ENCODE measurements around the gene GALNS. TPM values are rescaled to one million over a fixed set of nuclear protein-coding genes. Genes with fewer than 3 reads are reported as not detected.

Gene GALNS
- polyA plus RNA-seq, 1 experiment = 11.6 TPM

DNA sequence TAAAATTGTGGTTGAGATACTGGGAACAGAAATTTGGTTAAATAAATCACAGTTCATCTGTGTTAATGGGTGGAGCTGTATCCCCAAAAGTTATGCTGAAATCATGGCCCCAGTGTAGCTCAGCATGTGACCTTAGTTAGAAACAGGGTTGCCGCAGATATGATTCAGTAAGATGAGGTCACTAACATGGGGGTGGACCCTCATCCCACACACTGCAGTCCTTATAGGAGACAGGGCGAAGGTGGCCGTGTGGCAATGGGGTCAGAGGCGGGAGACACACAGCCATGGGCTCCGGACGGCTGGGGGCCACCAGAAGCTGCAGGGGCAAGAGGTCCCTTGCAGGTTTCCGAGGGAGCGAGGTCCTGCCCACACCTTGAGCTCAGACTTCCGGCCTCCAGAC lies 10.7 kb downstream of the GALNS start:
- H3K27me3 ChIP-seq (ENCODE audit: control insufficient read depth, insufficient read depth, low read length) = no peaks in the 10 kb centered on the region
- TF ChIP-seq, protein P1, sequence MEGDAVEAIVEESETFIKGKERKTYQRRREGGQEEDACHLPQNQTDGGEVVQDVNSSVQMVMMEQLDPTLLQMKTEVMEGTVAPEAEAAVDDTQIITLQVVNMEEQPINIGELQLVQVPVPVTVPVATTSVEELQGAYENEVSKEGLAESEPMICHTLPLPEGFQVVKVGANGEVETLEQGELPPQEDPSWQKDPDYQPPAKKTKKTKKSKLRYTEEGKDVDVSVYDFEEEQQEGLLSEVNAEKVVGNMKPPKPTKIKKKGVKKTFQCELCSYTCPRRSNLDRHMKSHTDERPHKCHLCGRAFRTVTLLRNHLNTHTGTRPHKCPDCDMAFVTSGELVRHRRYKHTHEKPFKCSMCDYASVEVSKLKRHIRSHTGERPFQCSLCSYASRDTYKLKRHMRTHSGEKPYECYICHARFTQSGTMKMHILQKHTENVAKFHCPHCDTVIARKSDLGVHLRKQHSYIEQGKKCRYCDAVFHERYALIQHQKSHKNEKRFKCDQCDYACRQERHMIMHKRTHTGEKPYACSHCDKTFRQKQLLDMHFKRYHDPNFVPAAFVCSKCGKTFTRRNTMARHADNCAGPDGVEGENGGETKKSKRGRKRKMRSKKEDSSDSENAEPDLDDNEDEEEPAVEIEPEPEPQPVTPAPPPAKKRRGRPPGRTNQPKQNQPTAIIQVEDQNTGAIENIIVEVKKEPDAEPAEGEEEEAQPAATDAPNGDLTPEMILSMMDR (IDR thresholded peaks at IDR 0.05; ENCODE audit: low read depth, low read length) = no peak
- POLR2A ChIA-PET = interaction anchor here (0.8 kb wide), 1 partner anchor 11 kb away, joined by 6 read pairs; no protein-coding TSS in a partner anchor
- H3K9me3 ChIP-seq (ENCODE audit: control insufficient read depth, insufficient read depth, low read length) = no peaks in the 10 kb centered on the region
- no peak overlapping the region for H3K27ac ChIP-seq (ENCODE audit: low read depth, low read length)
- no peak for DNase-seq (ENCODE audit: low read depth, low spot score)
- no peak overlapping the region for H3K4me3 ChIP-seq (ENCODE audit: low read depth, low read length)
- CTCF ChIA-PET = interaction anchor here (1.7 kb wide), 1 partner anchor 12 kb away, joined by 5 read pairs; no protein-coding TSS in a partner anchor

DNA sequence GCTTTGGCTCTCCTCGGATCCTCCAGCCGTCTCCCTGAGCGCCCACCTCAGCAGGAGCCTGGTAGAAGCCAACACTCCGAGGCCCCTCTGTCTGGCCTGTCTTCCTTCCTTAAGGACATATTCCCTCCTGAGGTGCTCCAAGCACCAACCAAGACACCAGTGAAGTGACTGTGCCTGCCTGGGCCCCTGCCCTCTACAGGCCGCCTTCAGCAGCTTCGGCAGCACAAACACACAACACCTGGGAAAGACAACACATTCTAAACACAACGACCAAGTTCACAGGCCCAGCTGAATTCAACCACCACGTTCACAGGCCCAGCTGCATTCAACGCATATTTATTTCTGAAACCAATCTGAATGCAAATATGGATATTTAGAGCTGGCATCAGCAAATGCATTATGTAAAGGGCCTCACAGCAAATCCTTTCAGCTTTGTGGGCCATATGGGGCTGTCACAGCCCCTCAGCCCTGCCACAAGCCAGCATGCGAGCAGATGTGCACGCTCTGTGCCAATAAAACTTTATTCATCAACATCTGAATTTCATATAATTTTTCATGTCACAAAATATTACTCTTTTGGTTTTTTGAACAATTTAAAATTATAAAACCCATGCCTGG lies 12.2 kb downstream of the GALNS start:
- CTCF ChIA-PET = interaction anchor here (1.7 kb wide), 1 partner anchor 13 kb away, joined by 5 read pairs; no protein-coding TSS in a partner anchor
- no peak overlapping the region for H3K27ac ChIP-seq (ENCODE audit: low read depth, low read length)
- POLR2A ChIA-PET = no interaction called here
- H3K4me3 ChIP-seq (ENCODE audit: low read depth, low read length) = no peak overlapping the region
- DNase-seq (ENCODE audit: low read depth, low spot score) = no peak
- no peaks in the 10 kb centered on the region for H3K27me3 ChIP-seq (ENCODE audit: control insufficient read depth, insufficient read depth, low read length)
- TF ChIP-seq, protein P1 (IDR thresholded peaks at IDR 0.05; ENCODE audit: low read depth, low read length) = peak; percentile 5; the same call in 1 of the 2 replicates
- no peaks in the 10 kb centered on the region for H3K9me3 ChIP-seq (ENCODE audit: control insufficient read depth, insufficient read depth, low read length)

DNA sequence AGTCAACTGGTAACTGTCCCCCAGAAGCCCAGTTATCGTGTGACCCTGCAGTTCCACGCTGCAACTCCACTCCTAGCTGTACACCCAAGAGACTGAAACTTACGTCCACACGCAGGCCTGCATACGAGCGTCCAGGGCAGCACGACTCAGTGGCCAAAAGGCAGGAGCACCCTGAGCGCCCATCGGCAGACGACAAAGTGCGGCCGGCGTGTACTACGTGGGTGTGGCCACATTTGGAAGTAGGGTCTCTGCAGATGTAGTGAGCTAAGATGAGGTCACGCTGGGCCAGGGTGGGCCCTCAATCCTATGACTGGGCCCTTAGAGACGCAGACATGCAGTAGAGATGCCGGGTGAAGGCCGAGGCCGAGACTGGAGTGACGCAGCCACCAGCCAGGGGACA lies 13.5 kb downstream of the GALNS start:
- Histone ChIP-seq H3K27me3 (ENCODE audit: control insufficient read depth, insufficient read depth, low read length) (no peaks in the 10 kb centered on the region), H3K9me3 (ENCODE audit: control insufficient read depth, insufficient read depth, low read length) (no peaks in the 10 kb centered on the region), H3K27ac (ENCODE audit: low read depth, low read length) (no peak overlapping the region), H3K4me3 (ENCODE audit: low read depth, low read length) (no peak overlapping the region)
- ChIA-PET CTCF (no interaction called here), POLR2A (no interaction called here)
- TF ChIP-seq, protein P1 (IDR thresholded peaks at IDR 0.05; ENCODE audit: low read depth, low read length) = no peak
- DNase-seq (ENCODE audit: low read depth, low spot score) = no peak

GRCh38 chr16:88842806-88843205 lies 13.9 kb downstream of the GALNS start:
- TF ChIP-seq, protein P1 (IDR thresholded peaks at IDR 0.05; ENCODE audit: low read depth, low read length) = no peak
- CTCF ChIA-PET = no interaction called here

GRCh38 chr16:88842308-88842756 lies 14.4 kb downstream of the GALNS start:
- H3K27me3 ChIP-seq (ENCODE audit: control insufficient read depth, insufficient read depth, low read length) = no peaks in the 10 kb centered on the region
- no peak for DNase-seq (ENCODE audit: low read depth, low spot score)
- TF ChIP-seq, protein P1 (IDR thresholded peaks at IDR 0.05; ENCODE audit: low read depth, low read length) = no peak
- POLR2A ChIA-PET = no interaction called here
- CTCF ChIA-PET = no interaction called here
- no peak overlapping the region for H3K27ac ChIP-seq (ENCODE audit: low read depth, low read length)
- no peaks in the 10 kb centered on the region for H3K9me3 ChIP-seq (ENCODE audit: control insufficient read depth, insufficient read depth, low read length)
- H3K4me3 ChIP-seq (ENCODE audit: low read depth, low read length) = no peak overlapping the region

More at GRCh38 chr16:88842806-88843205, 13.9 kb downstream of the GALNS start:
- no peak for DNase-seq (ENCODE audit: low read depth, low spot score)
- H3K9me3 ChIP-seq (ENCODE audit: control insufficient read depth, insufficient read depth, low read length) = no peaks in the 10 kb centered on the region
- no peaks in the 10 kb centered on the region for H3K27me3 ChIP-seq (ENCODE audit: control insufficient read depth, insufficient read depth, low read length)
- POLR2A ChIA-PET = no interaction called here
- no peak overlapping the region for H3K4me3 ChIP-seq (ENCODE audit: low read depth, low read length)
- no peak overlapping the region for H3K27ac ChIP-seq (ENCODE audit: low read depth, low read length)

All from AG04450 (cell line).